HFF-Myc (cell line): Measurements from ENCODE around the gene CENPF.
A peak's percentile ranks its signal among the peaks of the same experiment; 100 is the strongest.
"Not testable (repeated sequence)": the region's sequence is repeated elsewhere in the genome, so short reads cannot be mapped to it uniquely, and the experiment has no call there.

ENCODE experiments used
- DNase-seq: peaks from one replicate; pipeline ENCODE4 v3.0.0-alpha.2; 2011; ENCODE audit warnings: low read depth; ENCODE audit errors: extremely low read depth
- H3K4me3 ChIP-seq: replicated peaks from 2 replicates; pipeline ENCODE4 v1.5.1; 2011; ENCODE audit warnings: low read depth, mild to moderate bottlenecking, control low read depth, low read length
- TF ChIP-seq, protein P1 (sequence below): IDR thresholded peaks from 2 replicates; pipeline ENCODE4 v1.5.1; 2012; ENCODE audit warnings: mild to moderate bottlenecking, low read depth, low read length, control low read depth; ENCODE audit errors: missing control alignments

Gene CENPF

GRCh38 chr1:214574598-214575411 lies 28.2 kb upstream of the CENPF start:
- DNase-seq: no peak
- TF ChIP-seq, protein P1, sequence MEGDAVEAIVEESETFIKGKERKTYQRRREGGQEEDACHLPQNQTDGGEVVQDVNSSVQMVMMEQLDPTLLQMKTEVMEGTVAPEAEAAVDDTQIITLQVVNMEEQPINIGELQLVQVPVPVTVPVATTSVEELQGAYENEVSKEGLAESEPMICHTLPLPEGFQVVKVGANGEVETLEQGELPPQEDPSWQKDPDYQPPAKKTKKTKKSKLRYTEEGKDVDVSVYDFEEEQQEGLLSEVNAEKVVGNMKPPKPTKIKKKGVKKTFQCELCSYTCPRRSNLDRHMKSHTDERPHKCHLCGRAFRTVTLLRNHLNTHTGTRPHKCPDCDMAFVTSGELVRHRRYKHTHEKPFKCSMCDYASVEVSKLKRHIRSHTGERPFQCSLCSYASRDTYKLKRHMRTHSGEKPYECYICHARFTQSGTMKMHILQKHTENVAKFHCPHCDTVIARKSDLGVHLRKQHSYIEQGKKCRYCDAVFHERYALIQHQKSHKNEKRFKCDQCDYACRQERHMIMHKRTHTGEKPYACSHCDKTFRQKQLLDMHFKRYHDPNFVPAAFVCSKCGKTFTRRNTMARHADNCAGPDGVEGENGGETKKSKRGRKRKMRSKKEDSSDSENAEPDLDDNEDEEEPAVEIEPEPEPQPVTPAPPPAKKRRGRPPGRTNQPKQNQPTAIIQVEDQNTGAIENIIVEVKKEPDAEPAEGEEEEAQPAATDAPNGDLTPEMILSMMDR: no peak

DNA sequence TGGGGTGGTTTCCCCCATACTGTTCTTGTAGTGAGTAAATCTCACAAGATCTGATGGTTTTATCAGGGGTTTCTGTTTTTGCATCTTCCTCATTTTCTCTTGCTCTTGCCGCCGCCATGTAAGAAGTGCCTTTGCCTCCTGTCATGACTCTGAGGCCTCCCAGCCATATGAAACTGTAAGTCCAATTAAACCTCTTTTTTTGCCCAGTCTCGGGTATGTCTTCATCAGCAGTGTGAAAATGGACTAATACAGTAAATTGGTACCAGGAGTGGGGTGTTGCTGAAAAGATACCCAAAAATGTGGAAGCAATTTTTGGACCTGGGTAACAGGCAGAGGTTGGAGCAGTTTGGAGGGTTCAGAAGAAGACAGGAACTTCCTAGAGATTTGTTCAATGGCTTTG lies 26.9 kb upstream of the CENPF start:
- not testable (repeated sequence) for DNase-seq, H3K4me3 ChIP-seq

More at GRCh38 chr1:214574598-214575411, 28.2 kb upstream of the CENPF start:
- no peak overlapping the region for H3K4me3 ChIP-seq

- TF ChIP-seq, protein P1: no peak
- DNase-seq: no peak
- no peak overlapping the region for H3K4me3 ChIP-seq
Observed at GRCh38 chr1:214579183-214579582, 23.8 kb upstream of the CENPF start.

- peak; percentile 69 for DNase-seq
Observed at GRCh38 chr1:214581785-214582184, 21.2 kb upstream of the CENPF start.

DNA sequence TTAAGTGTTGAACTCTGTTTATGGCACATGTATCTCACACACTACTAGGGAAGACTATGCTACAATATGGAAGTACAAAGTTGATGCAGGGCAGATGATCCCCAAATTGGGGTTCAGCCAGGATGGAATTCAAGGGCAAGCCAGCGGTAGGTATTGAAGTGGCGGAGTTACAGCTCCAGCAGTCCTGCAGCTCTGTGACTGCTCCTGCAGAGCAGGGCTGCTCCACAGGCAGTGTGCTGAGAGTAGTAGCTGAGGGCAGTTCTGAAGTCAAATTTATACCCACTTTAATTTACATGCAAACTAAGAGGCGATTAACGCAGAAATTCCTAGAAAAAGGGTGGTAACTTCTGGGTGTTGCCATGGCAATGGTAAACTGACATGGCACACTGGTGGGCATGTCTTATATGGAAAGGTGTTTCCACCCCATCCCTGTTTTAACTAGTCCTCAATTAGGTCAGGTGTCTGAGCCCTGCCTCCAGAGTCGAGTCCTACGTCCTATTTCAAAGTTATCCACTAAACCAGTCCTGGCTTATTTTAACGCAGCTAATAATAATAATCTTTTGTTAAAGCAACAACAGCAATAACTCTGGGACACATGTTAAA lies 20.6 kb upstream of the CENPF start:
- TF ChIP-seq, protein P1: no peak
- no peak overlapping the region for H3K4me3 ChIP-seq
- DNase-seq: no peak

More at GRCh38 chr1:214581785-214582184, 21.2 kb upstream of the CENPF start:
- no peak overlapping the region for H3K4me3 ChIP-seq
- TF ChIP-seq, protein P1: no peak

- H3K4me3 ChIP-seq: no peak overlapping the region
- TF ChIP-seq, protein P1: no peak
- DNase-seq: no peak
Observed at GRCh38 chr1:214583113-214583512, 19.9 kb upstream of the CENPF start.

DNA sequence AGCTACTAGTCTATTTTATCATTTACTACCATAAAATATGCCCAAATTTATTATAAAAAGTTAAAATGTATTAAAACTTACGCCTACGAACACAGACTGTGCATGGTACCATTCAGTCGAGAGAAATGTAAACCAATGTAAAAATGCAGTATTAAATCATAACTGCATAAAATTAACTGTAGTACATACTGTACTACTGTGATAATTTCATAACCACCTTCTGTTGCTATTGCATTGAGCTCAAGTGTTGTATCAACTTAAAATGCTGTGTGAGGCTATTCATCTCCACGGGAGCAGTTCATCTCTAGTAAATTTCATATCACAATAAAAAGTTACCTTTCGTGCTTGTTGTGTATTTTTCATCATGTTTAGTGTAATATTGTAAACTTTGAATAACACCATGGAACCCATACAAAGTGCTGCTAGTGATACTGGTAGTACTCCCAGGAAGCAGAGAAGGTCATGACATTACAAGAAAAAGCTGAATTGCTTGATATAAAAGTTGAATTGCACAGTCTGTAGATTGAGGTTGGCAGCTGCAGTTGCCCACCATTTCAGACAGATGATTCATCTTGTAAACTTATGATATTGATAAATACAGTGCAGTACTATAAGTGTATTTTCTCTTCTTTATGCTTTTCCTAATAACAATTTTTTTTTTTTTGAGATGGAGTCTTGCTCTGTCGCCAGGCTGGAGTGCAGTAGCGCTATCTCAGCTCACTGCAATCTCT lies 19.0 kb upstream of the CENPF start:
- no peak for DNase-seq
- TF ChIP-seq, protein P1: no peak
- no peak overlapping the region for H3K4me3 ChIP-seq
